Measurements from ENCODE around the gene ATXN3.
"Not testable (repeated sequence)": the region's sequence is repeated elsewhere in the genome, so short reads cannot be mapped to it uniquely, and the experiment has no call there.

ATXN3 gene

GRCh38 chr14:92058006-92058917 is 48.1 kb downstream of the ATXN3 start:
- no peak for DNase-seq

GRCh38 chr14:92049781-92050180 is 56.6 kb downstream of the ATXN3 start:
- no peak for DNase-seq

- not testable (repeated sequence) for DNase-seq
These were observed 57.2 kb downstream of the ATXN3 start for GRCh38 chr14:92049221-92049620.

GRCh38 chr14:92045904-92046303 is 60.5 kb downstream of the ATXN3 start:
- not testable (repeated sequence) for DNase-seq

- peak; percentile 22 for DNase-seq
These were observed 64.6 kb downstream of the ATXN3 start for GRCh38 chr14:92041766-92042165.

- DNase-seq = peak; percentile 45
These were observed 65.2 kb downstream of the ATXN3 start for GRCh38 chr14:92041203-92041602.

GRCh38 chr14:92040431-92041051 is 65.8 kb downstream of the ATXN3 start:
- peak; percentile 54 for DNase-seq

GRCh38 chr14:92039719-92040430 is 66.5 kb downstream of the ATXN3 start, which contains the start of gene TRIP11:
TSS of gene TRIP11 (minus strand) at chr14:92040059. CDS start at chr14:92039685, 374 bp downstream.
- peak; percentile 96 for DNase-seq

- no peak for DNase-seq
These were observed 67.2 kb downstream of the ATXN3 start for GRCh38 chr14:92039063-92039718.

GRCh38 chr14:92037989-92038388 is 68.4 kb downstream of the ATXN3 start:
- no peak for DNase-seq

- no peak for DNase-seq
These were observed 70.5 kb downstream of the ATXN3 start for GRCh38 chr14:92035890-92036289.

- DNase-seq = no peak
These were observed 72.3 kb downstream of the ATXN3 start for GRCh38 chr14:92033906-92034687.

GRCh38 chr14:92033433-92033832 is 72.9 kb downstream of the ATXN3 start:
- DNase-seq = no peak

- no peak for DNase-seq
These were observed 79.7 kb downstream of the ATXN3 start for GRCh38 chr14:92026548-92027190.

- DNase-seq = no peak
These were observed 84.3 kb downstream of the ATXN3 start for GRCh38 chr14:92022036-92022435.

- DNase-seq = no peak
These were observed 84.9 kb downstream of the ATXN3 start for GRCh38 chr14:92021523-92021922.

- no peak for DNase-seq
These were observed 92.3 kb downstream of the ATXN3 start for GRCh38 chr14:92014040-92014439.

GRCh38 chr14:92012121-92012748 is 94.1 kb downstream of the ATXN3 start:
- no peak for DNase-seq

- DNase-seq = no peak
These were observed 95.7 kb downstream of the ATXN3 start for GRCh38 chr14:92010644-92011043.

GRCh38 chr14:92009604-92010003 is 96.8 kb downstream of the ATXN3 start:
- no peak for DNase-seq

Data from activated CD8-positive, alpha-beta memory T cell treated with anti-CD3 and anti-CD28 coated beads, Interleukin-2, amount 50 U/mL, for 48 hours (primary cell).